Epithelial cell of proximal tubule (primary cell): Measurements from ENCODE around the gene TBC1D23. TPM values are rescaled to one million over a fixed set of nuclear protein-coding genes. Genes with fewer than 3 reads are reported as not detected.
A peak's percentile ranks its signal among the peaks of the same experiment; 100 is the strongest.

Experiments
- DNase-seq: peaks from one replicate; pipeline ENCODE4 v3.0.0-alpha.2; 2011; ENCODE audit warnings: low read depth
- H3K4me3 ChIP-seq: 2 replicates; pipeline ENCODE4 v1.5.1; 2011; ENCODE audit warnings: low read depth, mild to moderate bottlenecking, low read length
- CTCF ChIP-seq: conservative IDR thresholded peaks from 2 replicates; pipeline ENCODE4 v1.5.1; 2012; ENCODE audit warnings: low read depth, mild to moderate bottlenecking, low read length
- total RNA-seq: library from RNA; depleted of rRNA; stranded (reverse); fragments of >200 nt; gene quantifications from 2 replicates; pipeline ENCODE4 v1.2.3, GENCODE V29; 2015

Gene TBC1D23
- total RNA-seq, 1 donor from 2014 or later, result 22.1 TPM

GRCh38 chr3:100264242-100264641 lies 3.5 kb downstream of the TBC1D23 start:
- no peak for DNase-seq
- H3K4me3 ChIP-seq, result no peak overlapping the region
- TF ChIP-seq CTCF, result no peak

DNA sequence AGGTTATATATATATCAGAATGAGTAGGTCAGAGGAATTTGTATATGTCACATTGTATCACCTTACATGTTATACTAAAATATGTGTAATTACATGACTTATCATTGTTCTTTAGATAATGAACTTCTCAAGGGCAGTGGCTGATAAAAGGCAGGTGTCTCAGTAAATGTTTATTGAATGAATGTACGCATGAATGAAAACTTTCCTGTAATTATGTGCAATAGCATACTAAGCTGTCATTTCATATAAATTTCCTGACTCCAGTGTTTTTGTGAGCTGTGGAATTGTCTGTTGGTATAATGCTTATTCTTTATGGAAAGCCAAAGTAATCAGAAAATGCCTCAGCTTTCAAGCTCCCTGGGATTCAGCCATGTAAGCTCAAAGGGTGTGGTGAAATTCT lies 4.2 kb downstream of the TBC1D23 start:
- TF ChIP-seq CTCF, result no peak
- H3K4me3 ChIP-seq, result no peak overlapping the region
- DNase-seq, result no peak

DNA sequence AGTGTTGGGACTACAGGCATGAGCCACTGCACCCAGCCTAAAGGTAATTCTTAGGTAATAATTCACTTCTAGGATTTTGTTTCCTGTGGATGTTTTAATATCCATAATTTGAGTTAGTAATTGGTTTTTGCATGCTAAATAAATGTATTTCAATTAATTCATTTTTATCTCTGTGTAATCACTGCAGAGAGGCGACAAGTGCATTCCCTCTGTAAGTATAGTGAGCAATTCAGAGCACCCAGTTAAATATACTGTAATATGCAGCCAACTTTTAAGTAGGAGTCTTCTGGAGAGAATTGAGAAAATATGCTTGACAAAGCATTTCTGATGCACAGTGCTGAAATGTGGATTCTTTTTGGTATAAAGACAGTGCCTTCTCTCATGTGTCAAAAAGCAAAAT lies 5.7 kb downstream of the TBC1D23 start:
- no peak overlapping the region for H3K4me3 ChIP-seq
- no peak for DNase-seq
- no peak for TF ChIP-seq CTCF

- DNase-seq, result no peak
- TF ChIP-seq CTCF, result no peak
- H3K4me3 ChIP-seq, result no peak overlapping the region
These were observed 7.4 kb downstream of the TBC1D23 start for GRCh38 chr3:100268156-100268555.

DNA sequence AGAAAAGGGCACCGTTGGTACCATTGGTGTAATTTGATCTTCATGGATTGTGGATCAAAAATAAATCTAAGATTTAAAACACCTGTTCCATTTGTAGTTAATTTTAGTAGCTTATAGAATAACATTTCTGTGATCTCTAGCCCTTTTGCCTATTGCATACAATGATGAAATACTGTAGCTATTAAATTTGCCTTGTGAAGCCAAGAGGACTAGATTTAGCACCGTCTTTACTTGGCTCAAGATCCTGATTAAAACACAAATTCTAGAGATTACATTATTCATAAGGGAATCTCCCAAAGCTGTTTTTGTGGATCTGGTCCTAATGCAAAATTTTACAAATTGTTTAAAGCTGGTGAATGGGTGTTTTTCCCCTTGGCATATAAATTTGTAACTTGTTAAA lies 8.2 kb downstream of the TBC1D23 start:
- TF ChIP-seq CTCF, result no peak
- DNase-seq, result no peak
- no peak overlapping the region for H3K4me3 ChIP-seq

GRCh38 chr3:100269410-100270214 lies 8.8 kb downstream of the TBC1D23 start:
- H3K4me3 ChIP-seq, result no peak overlapping the region
- peak; percentile 96 for DNase-seq

More at GRCh38 chr3:100269410-100270214, 8.8 kb downstream of the TBC1D23 start:
- TF ChIP-seq CTCF, result no peak
